Measurements from ENCODE around the gene REEP5. TPM values are rescaled to one million over a fixed set of nuclear protein-coding genes. Genes with fewer than 3 reads are reported as not detected.

Gene REEP5
- total and polyA plus RNA-seq, 2 of the 13 experiments (the other 11 are each of a cell fraction or from before 2014, with no cell fraction given), result 49.4 to 239 TPM

DNA sequence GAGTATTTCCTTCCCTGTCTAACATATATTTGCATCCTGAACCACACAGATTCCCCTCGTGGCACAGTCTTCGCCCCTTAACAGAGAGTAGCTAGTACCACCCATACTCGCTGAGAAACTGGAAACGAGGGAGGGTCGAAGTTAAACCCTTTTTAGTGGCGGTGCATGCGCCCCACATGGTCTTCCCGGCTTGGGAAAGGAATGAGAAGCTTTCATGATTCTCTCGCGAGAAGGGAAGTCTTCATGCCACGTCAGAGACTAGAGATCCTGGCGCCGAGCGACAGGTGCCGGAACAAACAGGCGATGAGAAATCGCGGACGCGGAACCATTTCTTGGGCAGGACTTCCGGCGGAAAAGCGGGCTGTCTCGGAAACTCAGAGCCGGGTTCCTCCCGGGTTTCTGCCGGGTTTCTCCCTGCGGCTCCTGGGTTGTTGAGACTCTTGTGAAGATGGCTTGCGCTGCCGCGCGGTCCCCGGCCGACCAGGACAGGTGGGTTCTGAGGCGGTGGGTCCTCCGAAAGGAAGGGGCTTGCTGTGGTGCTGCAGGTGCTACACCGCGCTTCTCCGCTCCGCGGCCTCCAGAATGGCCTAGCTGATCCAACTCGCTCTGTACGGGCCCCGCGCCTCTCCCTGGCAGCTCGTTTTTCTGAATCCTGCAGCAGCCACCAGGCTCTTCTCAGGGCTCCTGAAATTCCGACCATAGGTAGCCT is 60.9 kb downstream of the REEP5 start, which contains the start of gene SRP19 (continued):
- TF ChIP-seq, protein P1, sequence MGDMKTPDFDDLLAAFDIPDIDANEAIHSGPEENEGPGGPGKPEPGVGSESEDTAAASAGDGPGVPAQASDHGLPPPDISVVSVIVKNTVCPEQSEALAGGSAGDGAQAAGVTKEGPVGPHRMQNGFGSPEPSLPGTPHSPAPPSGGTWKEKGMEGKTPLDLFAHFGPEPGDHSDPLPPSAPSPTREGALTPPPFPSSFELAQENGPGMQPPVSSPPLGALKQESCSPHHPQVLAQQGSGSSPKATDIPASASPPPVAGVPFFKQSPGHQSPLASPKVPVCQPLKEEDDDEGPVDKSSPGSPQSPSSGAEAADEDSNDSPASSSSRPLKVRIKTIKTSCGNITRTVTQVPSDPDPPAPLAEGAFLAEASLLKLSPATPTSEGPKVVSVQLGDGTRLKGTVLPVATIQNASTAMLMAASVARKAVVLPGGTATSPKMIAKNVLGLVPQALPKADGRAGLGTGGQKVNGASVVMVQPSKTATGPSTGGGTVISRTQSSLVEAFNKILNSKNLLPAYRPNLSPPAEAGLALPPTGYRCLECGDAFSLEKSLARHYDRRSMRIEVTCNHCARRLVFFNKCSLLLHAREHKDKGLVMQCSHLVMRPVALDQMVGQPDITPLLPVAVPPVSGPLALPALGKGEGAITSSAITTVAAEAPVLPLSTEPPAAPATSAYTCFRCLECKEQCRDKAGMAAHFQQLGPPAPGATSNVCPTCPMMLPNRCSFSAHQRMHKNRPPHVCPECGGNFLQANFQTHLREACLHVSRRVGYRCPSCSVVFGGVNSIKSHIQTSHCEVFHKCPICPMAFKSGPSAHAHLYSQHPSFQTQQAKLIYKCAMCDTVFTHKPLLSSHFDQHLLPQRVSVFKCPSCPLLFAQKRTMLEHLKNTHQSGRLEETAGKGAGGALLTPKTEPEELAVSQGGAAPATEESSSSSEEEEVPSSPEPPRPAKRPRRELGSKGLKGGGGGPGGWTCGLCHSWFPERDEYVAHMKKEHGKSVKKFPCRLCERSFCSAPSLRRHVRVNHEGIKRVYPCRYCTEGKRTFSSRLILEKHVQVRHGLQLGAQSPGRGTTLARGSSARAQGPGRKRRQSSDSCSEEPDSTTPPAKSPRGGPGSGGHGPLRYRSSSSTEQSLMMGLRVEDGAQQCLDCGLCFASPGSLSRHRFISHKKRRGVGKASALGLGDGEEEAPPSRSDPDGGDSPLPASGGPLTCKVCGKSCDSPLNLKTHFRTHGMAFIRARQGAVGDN (CRISPR knock-in tag; IDR thresholded peaks at IDR 0.05), result peak; percentile 92
- TF ChIP-seq SSRP1 (CRISPR knock-in tag; IDR thresholded peaks at IDR 0.05) (no peak), NFIB (CRISPR knock-in tag; IDR thresholded peaks at IDR 0.05; ENCODE audit: borderline replicate concordance) (peak; percentile 98), NR2F6 (IDR thresholded peaks at IDR 0.05) (no peak), NR2F6 (CRISPR knock-in tag; IDR thresholded peaks at IDR 0.05) (peak; percentile 34; the same call in 1 of the 2 replicates), ZNF552 (CRISPR knock-in tag; IDR thresholded peaks at IDR 0.05; ENCODE audit: borderline replicate concordance) (peak; percentile 62; the same call in 1 of the 2 replicates), ATF1 (CRISPR knock-in tag; IDR thresholded peaks at IDR 0.05) (peak; percentile 91), ZZZ3 (CRISPR knock-in tag; IDR thresholded peaks at IDR 0.05; ENCODE audit: borderline replicate concordance) (peak; percentile 91; the same call in 1 of the 2 replicates), SAFB2 (CRISPR knock-in tag; IDR thresholded peaks at IDR 0.05; ENCODE audit: borderline replicate concordance, low read depth) (no peak), ZSCAN30 (CRISPR knock-in tag; IDR thresholded peaks at IDR 0.05) (no peak), MEF2D (CRISPR knock-in tag; IDR thresholded peaks at IDR 0.05) (peak; percentile 86), FOXK1 (CRISPR knock-in tag; IDR thresholded peaks at IDR 0.05; ENCODE audit: borderline replicate concordance, low read depth) (peak; percentile 67; the same call in 1 of the 2 replicates), SMYD3 (CRISPR knock-in tag; IDR thresholded peaks at IDR 0.05) (peak; percentile 74; the same call in 1 of the 2 replicates)
- TF ChIP-seq, protein P2, sequence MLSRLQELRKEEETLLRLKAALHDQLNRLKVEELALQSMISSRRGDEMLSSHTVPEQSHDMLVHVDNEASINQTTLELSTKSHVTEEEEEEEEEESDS (CRISPR knock-in tag; IDR thresholded peaks at IDR 0.05; ENCODE audit: borderline replicate concordance), result 0 out of 2 replicates have a peak, but pooled peaks have one; percentile 60
- TF ChIP-seq, protein P3, sequence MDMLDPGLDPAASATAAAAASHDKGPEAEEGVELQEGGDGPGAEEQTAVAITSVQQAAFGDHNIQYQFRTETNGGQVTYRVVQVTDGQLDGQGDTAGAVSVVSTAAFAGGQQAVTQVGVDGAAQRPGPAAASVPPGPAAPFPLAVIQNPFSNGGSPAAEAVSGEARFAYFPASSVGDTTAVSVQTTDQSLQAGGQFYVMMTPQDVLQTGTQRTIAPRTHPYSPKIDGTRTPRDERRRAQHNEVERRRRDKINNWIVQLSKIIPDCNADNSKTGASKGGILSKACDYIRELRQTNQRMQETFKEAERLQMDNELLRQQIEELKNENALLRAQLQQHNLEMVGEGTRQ (IDR thresholded peaks at IDR 0.05; ENCODE audit: low read depth, low read length), result no peak
- TF ChIP-seq, protein P3 (CRISPR knock-in tag; IDR thresholded peaks at IDR 0.05; ENCODE audit: borderline replicate concordance), result no peak; the same call in 1 of the 2 replicates
- TF ChIP-seq, protein P4, sequence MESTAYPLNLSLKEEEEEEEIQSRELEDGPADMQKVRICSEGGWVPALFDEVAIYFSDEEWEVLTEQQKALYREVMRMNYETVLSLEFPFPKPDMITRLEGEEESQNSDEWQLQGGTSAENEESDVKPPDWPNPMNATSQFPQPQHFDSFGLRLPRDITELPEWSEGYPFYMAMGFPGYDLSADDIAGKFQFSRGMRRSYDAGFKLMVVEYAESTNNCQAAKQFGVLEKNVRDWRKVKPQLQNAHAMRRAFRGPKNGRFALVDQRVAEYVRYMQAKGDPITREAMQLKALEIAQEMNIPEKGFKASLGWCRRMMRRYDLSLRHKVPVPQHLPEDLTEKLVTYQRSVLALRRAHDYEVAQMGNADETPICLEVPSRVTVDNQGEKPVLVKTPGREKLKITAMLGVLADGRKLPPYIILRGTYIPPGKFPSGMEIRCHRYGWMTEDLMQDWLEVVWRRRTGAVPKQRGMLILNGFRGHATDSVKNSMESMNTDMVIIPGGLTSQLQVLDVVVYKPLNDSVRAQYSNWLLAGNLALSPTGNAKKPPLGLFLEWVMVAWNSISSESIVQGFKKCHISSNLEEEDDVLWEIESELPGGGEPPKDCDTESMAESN (CRISPR knock-in tag; conservative IDR thresholded peaks at IDR 0.05), result 0 out of 2 replicates have a peak, but pooled peaks have one; percentile 56
